ENCODE results near the gene WDR75. TPM values are rescaled to one million over a fixed set of nuclear protein-coding genes. Genes with fewer than 3 reads are reported as not detected.

The WDR75 gene
- total and polyA plus RNA-seq, 2 donors from 2014 or later = 15.6 to 28.3 TPM

DNA sequence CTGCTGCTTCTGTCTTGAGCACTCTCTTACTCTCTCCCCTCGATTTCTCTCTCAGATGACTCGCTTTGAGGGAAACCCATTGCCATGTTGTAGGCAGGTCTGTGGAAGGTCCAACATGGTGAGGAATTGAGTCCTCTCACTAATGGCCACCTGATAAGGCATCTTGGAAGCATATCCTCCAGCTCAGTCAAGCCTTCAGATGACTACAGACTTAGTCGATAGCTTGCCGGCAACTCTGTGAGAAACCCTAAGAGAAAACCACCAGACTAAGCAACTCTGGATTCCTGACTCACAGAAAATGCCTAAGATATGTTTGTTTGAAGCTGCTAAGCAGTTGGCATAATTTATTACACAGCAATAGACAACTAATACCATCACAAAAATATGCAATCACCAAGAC, 51.2 kb downstream of the WDR75 start:
- intact Hi-C loops (cut with DNase I) = no loop called here
- TF ChIP-seq, protein P1, sequence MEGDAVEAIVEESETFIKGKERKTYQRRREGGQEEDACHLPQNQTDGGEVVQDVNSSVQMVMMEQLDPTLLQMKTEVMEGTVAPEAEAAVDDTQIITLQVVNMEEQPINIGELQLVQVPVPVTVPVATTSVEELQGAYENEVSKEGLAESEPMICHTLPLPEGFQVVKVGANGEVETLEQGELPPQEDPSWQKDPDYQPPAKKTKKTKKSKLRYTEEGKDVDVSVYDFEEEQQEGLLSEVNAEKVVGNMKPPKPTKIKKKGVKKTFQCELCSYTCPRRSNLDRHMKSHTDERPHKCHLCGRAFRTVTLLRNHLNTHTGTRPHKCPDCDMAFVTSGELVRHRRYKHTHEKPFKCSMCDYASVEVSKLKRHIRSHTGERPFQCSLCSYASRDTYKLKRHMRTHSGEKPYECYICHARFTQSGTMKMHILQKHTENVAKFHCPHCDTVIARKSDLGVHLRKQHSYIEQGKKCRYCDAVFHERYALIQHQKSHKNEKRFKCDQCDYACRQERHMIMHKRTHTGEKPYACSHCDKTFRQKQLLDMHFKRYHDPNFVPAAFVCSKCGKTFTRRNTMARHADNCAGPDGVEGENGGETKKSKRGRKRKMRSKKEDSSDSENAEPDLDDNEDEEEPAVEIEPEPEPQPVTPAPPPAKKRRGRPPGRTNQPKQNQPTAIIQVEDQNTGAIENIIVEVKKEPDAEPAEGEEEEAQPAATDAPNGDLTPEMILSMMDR (IDR thresholded peaks at IDR 0.05; ENCODE audit: borderline replicate concordance, extremely low read depth, insufficient read depth) = no peak
- Histone ChIP-seq H3K4me3 (ENCODE audit: low read length in 3 of 3) (no peak overlapping the region), H3K36me3 (ENCODE audit: control insufficient read depth in 2 of 3, insufficient read depth in 3 of 3, low read length in 3 of 3) (no peaks in the 10 kb centered on the region), H3K9ac (ENCODE audit: low read length in 3 of 3) (no peak overlapping the region), H3K27me3 (ENCODE audit: control insufficient read depth, insufficient read depth, low read length) (no peaks in the 10 kb centered on the region), H3K27ac (ENCODE audit: low read depth in 2 of 2, low read length in 2 of 2) (no peak overlapping the region), H3K9me3 (ENCODE audit: control insufficient read depth in 2 of 3, insufficient read depth in 1 of 3, low read length in 3 of 3) (no peaks in the 10 kb centered on the region), H3K4me1 (ENCODE audit: control insufficient read depth in 2 of 3, insufficient read depth in 2 of 3, low read depth in 1 of 3, low read length in 3 of 3) (no peaks in the 10 kb centered on the region)
- DNase-seq (no peak), FAIRE-seq (no peak)

GRCh38 chr2:189498205-189498604, 56.9 kb downstream of the WDR75 start:
- intact Hi-C loops (cut with DNase I) = no loop called here

DNA sequence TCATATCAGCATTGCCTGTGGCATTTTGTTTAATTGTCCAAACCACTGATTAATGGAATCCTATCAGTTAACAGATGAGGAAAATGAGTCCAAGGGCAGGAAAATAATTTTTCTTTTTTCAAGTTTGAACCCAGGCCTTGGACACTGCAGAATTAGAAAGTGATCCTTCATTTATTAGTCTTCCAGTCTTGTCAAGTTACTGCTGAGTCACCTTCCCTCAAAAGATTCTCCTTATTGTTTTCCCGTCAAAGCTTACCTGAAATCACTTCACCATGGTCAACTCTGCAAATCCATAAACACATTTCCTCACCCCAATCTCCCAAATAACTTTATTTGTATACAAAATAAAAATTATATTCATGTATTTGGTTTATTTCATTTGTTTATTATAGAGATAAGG, 57.9 kb downstream of the WDR75 start:
- Histone ChIP-seq H3K27me3 (ENCODE audit: control insufficient read depth, insufficient read depth, low read length) (no peaks in the 10 kb centered on the region), H3K36me3 (ENCODE audit: control insufficient read depth in 2 of 3, insufficient read depth in 3 of 3, low read length in 3 of 3) (no peaks in the 10 kb centered on the region), H3K9ac (ENCODE audit: low read length in 3 of 3) (no peak overlapping the region), H3K4me3 (ENCODE audit: low read length in 3 of 3) (no peak overlapping the region), H3K27ac (ENCODE audit: low read depth in 2 of 2, low read length in 2 of 2) (no peak overlapping the region), H3K4me1 (ENCODE audit: control insufficient read depth in 2 of 3, insufficient read depth in 2 of 3, low read depth in 1 of 3, low read length in 3 of 3) (no peaks in the 10 kb centered on the region), H3K9me3 (ENCODE audit: control insufficient read depth in 2 of 3, insufficient read depth in 1 of 3, low read length in 3 of 3) (no peaks in the 10 kb centered on the region)
- TF ChIP-seq, protein P1 (IDR thresholded peaks at IDR 0.05; ENCODE audit: borderline replicate concordance, extremely low read depth, insufficient read depth) = no peak
- FAIRE-seq = no peak
- intact Hi-C loops (cut with DNase I) = no loop called here
- DNase-seq = no peak

More at GRCh38 chr2:189498205-189498604, 56.9 kb downstream of the WDR75 start:
- no peak overlapping the region for H3K9ac ChIP-seq (ENCODE audit: low read length in 3 of 3)
- no peaks in the 10 kb centered on the region for H3K36me3 ChIP-seq (ENCODE audit: control insufficient read depth in 2 of 3, insufficient read depth in 3 of 3, low read length in 3 of 3)
- H3K4me1 ChIP-seq (ENCODE audit: control insufficient read depth in 2 of 3, insufficient read depth in 2 of 3, low read depth in 1 of 3, low read length in 3 of 3) = no peaks in the 10 kb centered on the region
- H3K27me3 ChIP-seq (ENCODE audit: control insufficient read depth, insufficient read depth, low read length) = no peaks in the 10 kb centered on the region
- FAIRE-seq = no peak
- TF ChIP-seq, protein P1 (IDR thresholded peaks at IDR 0.05; ENCODE audit: borderline replicate concordance, extremely low read depth, insufficient read depth) = no peak
- no peak overlapping the region for H3K27ac ChIP-seq (ENCODE audit: low read depth in 2 of 2, low read length in 2 of 2)
- DNase-seq = peak in 1 of 5 donors; percentile 29
- H3K9me3 ChIP-seq (ENCODE audit: control insufficient read depth in 2 of 3, insufficient read depth in 1 of 3, low read length in 3 of 3) = no peaks in the 10 kb centered on the region
- no peak overlapping the region for H3K4me3 ChIP-seq (ENCODE audit: low read length in 3 of 3)

All from kidney (tissue), 14 donors.